Activated CD4-positive, alpha-beta T cell treated with anti-CD3 and anti-CD28 coated beads, Interleukin-2, amount 10 ng/mL, durations not matched to agents 7 days and 5 days (primary cell): ENCODE results near the gene CABP7. TPM values are rescaled to one million over a fixed set of nuclear protein-coding genes. Genes with fewer than 3 reads are reported as not detected.
"Not testable (repeated sequence)": the region's sequence is repeated elsewhere in the genome, so short reads cannot be mapped to it uniquely, and the experiment has no call there.

Experiments used
- CTCF ChIA-PET: fragments of 350-600 bp; sonication (Branson Sonifier 250); formaldehyde crosslinking; loops from one replicate; lab custom pipeline; 2021; ENCODE audit warnings: antibody characterized with exemption; lab: Charles Lee
- POLR2A ChIA-PET: fragments of 350-600 bp; sonication (Branson Sonifier 250); formaldehyde crosslinking; loops from one replicate; lab custom pipeline; 2021; ENCODE audit warnings: antibody characterized with exemption; lab: Charles Lee
- DNase-seq: peaks from one replicate; pipeline ENCODE4 v3.0.0-alpha.2; 2020
- H3K27ac Mint-ChIP-seq: one replicate; pipeline ENCODE4 v1.8.0; 2021; ENCODE audit warnings: mild to moderate bottlenecking, moderate library complexity, mixed read lengths
- H3K27me3 Mint-ChIP-seq: one replicate; pipeline ENCODE4 v1.8.0; 2021; ENCODE audit warnings: mixed read lengths
- H3K36me3 Mint-ChIP-seq: one replicate; pipeline ENCODE4 v1.8.0; 2021; ENCODE audit warnings: low read depth, mixed read lengths
- H3K4me1 Mint-ChIP-seq: one replicate; pipeline ENCODE4 v1.8.0; 2021; ENCODE audit warnings: mixed read lengths
- H3K4me3 Mint-ChIP-seq: one replicate; pipeline ENCODE4 v1.8.0; 2021; ENCODE audit warnings: mild to moderate bottlenecking, moderate library complexity, mixed read lengths
- H3K9me3 Mint-ChIP-seq: one replicate; pipeline ENCODE4 v1.8.0; 2021; ENCODE audit warnings: mixed read lengths
- total RNA-seq, 2 experiments: library from RNA; stranded (reverse); gene quantifications; one replicate each; pipeline ENCODE4 v1.2.3, GENCODE V29; 2021

Gene CABP7
- total RNA-seq, 2 experiments from 2014 or later, result 0.06 TPM; not detected in 1

DNA sequence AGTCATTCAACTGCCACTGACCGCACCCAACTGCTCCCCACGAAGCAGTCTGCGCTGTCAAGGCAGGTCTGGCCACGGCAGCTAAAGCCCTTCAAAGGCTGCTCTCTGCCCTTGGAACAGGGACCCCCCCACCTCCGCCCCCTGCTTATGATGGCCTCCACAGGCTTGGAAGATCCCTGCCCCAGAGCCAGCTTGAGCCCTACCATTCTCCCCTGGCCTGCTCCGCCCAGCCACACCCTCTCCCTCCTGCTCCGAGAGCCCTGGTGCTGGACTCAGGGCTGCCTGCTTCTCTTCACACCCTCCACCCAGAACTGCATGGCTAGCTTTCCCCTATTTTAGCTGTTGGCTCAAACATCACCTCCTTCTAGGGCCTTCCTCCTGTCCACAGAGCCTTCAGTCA is 28.0 kb downstream of the CABP7 start:
- H3K4me1 Mint-ChIP-seq, result peaks cover 21% of the 10 kb centered on the region
- POLR2A ChIA-PET, result no interaction called here
- CTCF ChIA-PET, result interaction anchor here (0.9 kb wide), 1 partner anchor 9 kb away, joined by 3 read pairs; no protein-coding TSS in a partner anchor
- no peaks in the 10 kb centered on the region for H3K27me3 Mint-ChIP-seq
- H3K36me3 Mint-ChIP-seq, result peaks cover 14% of the 10 kb centered on the region
- DNase-seq, result no peak
- H3K9me3 Mint-ChIP-seq, result no peaks in the 10 kb centered on the region
- no peak overlapping the region for H3K4me3 Mint-ChIP-seq
- no peak overlapping the region for H3K27ac Mint-ChIP-seq

DNA sequence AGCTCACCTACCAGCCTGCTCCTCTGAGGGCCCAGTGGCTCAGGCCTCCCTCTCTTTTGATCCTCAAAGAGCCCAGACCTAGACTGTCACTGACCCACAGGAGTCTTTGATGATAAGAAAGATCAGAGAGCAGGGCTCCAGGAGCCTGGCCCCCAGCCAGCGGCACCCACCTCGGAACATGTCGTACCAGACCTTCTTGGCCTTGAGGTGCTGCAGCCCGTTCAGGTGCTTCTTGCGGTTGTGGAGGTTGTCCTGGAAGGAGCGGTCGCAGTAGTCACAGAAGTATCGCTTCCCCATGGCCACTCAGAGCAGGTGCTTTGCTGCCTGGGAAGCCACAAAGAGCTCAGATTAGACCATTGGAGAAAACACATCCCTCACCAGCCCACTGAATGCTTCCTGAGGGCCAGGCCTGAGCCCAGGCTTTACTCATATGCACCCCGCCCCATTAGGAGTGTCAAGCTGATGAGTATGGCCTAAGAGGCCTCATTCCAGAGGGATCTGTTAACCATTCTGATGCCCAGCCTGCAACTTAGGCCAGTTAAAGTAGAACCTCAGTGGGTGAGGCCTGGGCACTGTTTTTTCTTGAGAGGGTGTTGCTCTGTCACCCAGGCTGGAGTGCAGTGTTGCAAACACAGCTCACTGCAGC is 28.6 kb downstream of the CABP7 start:
- no peaks in the 10 kb centered on the region for H3K27me3 Mint-ChIP-seq
- CTCF ChIA-PET, result interaction anchor here (0.9 kb wide), 1 partner anchor 9 kb away, joined by 3 read pairs; no protein-coding TSS in a partner anchor
- DNase-seq, result no peak

DNA sequence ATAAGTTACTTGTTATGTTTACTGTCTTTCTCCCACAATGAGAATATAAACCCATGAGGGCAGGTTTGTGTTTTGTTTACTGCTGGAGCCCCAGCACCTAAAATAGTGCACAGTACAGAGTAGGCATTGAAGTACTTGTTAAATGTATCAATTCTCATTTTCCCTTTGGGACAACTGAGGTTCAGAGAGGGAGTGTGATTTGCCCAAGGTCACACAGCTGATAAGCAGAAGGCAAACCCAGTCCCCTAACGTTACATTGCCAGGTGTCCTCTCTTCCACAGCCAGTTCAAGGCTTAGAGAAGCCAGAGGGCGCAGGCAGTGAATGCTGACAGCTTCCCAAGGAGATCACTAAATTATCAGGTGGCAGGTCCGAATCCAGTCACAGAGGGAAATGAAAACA is 30.2 kb downstream of the CABP7 start:
- H3K9me3 Mint-ChIP-seq, result no peaks in the 10 kb centered on the region
- no peak for DNase-seq
- no peak overlapping the region for H3K4me3 Mint-ChIP-seq
- H3K4me1 Mint-ChIP-seq, result peaks cover 21% of the 10 kb centered on the region
- no peaks in the 10 kb centered on the region for H3K27me3 Mint-ChIP-seq
- ChIA-PET POLR2A (no interaction called here), CTCF (interaction anchor here (1.5 kb wide), 1 partner anchor 44 kb away, joined by 3 read pairs; no protein-coding TSS in a partner anchor)
- H3K36me3 Mint-ChIP-seq, result peaks cover 14% of the 10 kb centered on the region
- H3K27ac Mint-ChIP-seq, result peak overlapping the region; percentile 83

More for the DNA sequence above, 28.6 kb downstream of the CABP7 start:
- POLR2A ChIA-PET, result no interaction called here
- Mint-ChIP-seq H3K9me3 (no peaks in the 10 kb centered on the region), H3K36me3 (peaks cover 14% of the 10 kb centered on the region), H3K4me1 (peaks cover 21% of the 10 kb centered on the region), H3K4me3 (no peak overlapping the region), H3K27ac (no peak overlapping the region)

DNA sequence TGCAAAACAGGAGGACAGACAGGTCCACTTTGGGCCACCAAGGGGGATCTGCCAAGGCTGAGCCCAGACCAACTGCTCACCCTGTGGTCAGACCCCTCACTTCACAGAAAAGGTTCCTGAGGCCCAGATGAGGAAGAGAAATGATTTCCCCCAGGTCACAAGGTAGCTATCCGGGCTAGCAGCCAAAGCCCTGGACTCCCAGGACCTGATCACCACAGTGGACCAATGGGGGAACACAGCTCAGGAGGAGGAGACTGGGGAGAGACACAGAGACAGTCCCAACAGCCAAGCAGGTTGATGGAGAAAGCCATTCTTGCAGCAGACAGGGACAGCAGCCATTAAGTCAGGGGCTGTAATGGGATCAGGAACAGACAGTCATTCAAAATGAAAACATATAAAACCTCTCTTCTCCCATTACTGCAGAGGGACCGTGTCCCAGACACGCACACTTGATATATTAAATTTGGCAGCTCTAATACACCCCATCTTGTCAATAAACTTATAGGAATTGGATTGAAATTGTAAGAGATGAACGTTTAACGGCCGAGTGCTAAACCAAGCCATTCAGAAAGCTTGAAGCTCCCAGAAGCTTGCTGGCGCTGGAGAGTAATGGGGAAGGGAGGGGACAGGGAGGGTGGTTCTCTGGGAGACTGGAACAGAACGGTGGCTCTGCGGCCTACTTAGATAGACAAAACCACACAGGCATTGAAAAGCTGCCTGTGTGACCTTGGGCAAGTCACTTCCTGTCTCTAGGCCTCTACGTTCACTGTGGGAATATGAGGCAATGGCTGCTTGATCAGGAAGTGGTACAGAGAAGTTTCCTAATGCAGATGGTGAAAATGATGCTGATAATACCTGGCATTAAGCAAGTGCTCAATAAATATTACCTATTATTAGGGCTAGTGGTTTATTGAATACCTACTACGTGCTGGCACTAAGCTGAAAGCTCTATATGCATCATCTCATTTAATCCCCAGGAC is 31.0 kb downstream of the CABP7 start:
- CTCF ChIA-PET, result interaction anchor here (1.3 to 1.5 kb wide), 2 partner anchors 31 to 44 kb away, joined by 3 to 4 read pairs; no protein-coding TSS in a partner anchor
- no peak overlapping the region for H3K4me3 Mint-ChIP-seq
- H3K27ac Mint-ChIP-seq, result peak overlapping the region; percentile 83
- POLR2A ChIA-PET, result no interaction called here
- H3K4me1 Mint-ChIP-seq, result peaks cover 21% of the 10 kb centered on the region
- H3K36me3 Mint-ChIP-seq, result peaks cover 11% of the 10 kb centered on the region
- H3K9me3 Mint-ChIP-seq, result no peaks in the 10 kb centered on the region
- DNase-seq, result peak; percentile 41
- H3K27me3 Mint-ChIP-seq, result no peaks in the 10 kb centered on the region

DNA sequence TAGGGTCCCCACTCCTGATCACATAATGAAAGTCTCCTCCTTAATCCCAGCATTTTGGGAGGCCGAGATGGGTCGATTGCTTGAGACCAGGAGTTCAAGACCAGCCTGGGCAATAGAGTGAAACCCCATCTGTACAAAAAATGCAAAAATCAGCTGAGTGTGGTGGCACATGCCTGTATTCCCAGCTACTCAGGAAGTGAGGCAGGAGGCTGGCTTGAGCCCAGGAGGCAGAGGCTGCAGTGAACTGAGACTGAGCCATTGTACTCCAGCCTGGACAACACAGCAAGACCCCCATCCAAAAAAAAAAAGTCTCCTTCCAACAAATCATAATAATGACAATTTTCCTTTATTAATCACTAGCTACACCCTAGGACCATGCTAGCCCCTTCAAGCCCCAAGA is 31.9 kb downstream of the CABP7 start:
- Mint-ChIP-seq H3K9me3 (no peaks in the 10 kb centered on the region), H3K27me3 (no peaks in the 10 kb centered on the region), H3K27ac (peak overlapping the region; percentile 83), H3K36me3 (peaks cover 11% of the 10 kb centered on the region), H3K4me1 (peaks cover 21% of the 10 kb centered on the region), H3K4me3 (no peak overlapping the region)
- ChIA-PET CTCF (interaction anchor here (1.3 kb wide), 1 partner anchor 30 kb away, joined by 4 read pairs; no protein-coding TSS in a partner anchor), POLR2A (no interaction called here)
- no peak for DNase-seq

DNA sequence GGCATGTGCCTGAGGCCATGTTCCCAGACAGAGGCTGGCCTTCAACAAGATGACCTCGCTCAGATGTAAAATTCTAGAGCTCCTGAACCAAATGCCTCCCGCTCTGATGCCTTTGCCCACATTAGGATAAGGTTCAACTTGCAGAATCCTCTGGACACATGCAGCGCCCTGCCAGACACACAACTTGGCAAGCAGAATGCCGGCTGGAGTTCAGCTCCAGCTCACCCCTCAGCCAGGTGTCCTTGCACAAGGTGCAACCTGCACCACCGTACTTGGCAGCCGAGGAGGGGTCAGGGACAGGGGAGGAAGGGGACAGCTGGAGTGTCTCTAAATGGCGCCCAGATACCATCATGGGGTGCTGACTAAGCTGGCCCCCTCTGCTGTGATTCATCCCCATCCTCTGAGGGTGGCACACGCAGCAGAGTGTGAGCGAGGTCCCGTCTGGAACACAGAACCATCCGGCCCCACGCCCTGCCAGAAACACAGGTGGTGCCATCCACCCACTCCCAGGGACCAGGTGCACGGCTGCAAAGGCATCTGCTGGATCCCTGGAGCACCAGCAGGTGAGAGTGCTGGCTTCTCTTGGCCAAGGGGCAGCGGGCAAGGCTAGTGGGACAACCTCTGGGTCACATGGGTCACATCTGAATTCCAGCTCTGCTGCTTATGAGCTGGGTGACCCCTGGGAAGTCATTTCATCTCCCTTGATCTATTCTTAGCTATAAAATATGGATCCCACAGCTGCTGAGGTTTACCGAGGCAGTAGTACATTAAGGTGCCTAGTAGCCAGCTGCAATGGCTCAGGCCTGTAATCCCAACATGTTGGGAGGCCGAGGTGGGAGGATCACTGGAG is 34.2 kb downstream of the CABP7 start:
- CTCF ChIA-PET, result interaction anchor here (0.8 to 1.2 kb wide), 5 partner anchors 10 to 36 kb away, joined by 3 to 4 read pairs (median 3); partner anchors contain the start of gene ZMAT5
- H3K27ac Mint-ChIP-seq, result no peak overlapping the region
- DNase-seq, result no peak
- H3K4me1 Mint-ChIP-seq, result peaks cover 21% of the 10 kb centered on the region
- H3K4me3 Mint-ChIP-seq, result no peak overlapping the region
- H3K9me3 Mint-ChIP-seq, result no peaks in the 10 kb centered on the region
- no peaks in the 10 kb centered on the region for H3K27me3 Mint-ChIP-seq
- peaks cover 9% of the 10 kb centered on the region for H3K36me3 Mint-ChIP-seq
- POLR2A ChIA-PET, result no interaction called here

DNA sequence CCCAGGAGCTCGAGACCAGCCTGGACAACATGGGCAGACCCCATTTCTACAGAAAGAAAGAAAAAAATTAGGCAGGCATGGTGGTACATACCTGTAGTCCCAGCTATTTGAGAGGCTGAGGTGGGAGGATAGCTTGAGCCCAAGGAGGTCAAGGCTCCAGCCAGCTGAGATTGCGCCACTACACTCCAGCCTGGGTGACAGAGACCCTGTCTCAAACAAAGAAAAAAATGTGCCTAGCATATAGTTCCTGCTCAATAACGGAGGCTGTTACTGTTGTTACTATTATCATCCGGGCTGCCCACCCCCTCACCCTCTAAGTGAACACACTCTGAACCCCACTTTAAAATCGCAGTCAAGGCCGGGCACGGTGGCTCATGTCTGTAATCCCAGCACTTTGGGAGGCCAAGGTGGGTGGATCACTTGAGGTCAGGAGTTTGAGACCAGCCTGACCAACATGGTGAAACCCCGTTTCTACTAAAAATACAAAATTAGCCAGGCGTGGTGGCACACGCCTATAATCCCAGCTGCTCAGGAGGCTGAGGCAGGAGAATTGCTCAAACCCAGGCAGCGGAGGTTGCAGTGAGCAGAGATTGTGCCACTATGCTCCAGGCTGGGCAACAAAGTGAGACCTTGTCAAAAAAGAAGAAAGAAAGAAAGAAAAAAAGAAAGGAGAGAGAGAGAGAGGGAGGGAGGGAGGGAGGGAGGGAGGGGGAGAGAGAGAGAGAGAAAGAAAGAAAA is 35.0 kb downstream of the CABP7 start:
- H3K4me3 Mint-ChIP-seq, DNase-seq: not testable (repeated sequence)

DNA sequence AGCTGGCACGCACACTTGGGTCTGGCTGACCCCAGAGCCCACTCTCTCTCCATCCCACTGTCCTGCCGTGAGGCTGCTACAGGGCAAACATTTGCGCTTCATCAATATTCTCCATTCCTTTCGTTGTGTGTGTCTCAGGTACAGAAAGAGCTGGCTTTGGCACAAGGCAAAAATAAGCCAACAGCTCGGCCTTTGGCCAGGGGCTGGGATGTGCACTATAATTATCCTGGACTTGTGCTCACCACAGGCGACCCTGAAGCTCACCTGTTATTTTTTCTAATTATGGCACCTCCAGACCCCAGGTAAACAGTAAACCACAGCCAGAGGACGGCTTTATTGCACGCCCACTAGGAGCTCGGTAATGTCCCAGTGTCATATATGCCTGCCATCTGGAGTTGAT is 36.1 kb downstream of the CABP7 start:
- no peak overlapping the region for H3K4me3 Mint-ChIP-seq
- ChIA-PET POLR2A (no interaction called here), CTCF (interaction anchor here (0.6 kb wide), 1 partner anchor 172 kb away, joined by 5 read pairs; no protein-coding TSS in a partner anchor)
- no peak overlapping the region for H3K27ac Mint-ChIP-seq
- H3K27me3 Mint-ChIP-seq, result no peaks in the 10 kb centered on the region
- no peak for DNase-seq
- peaks cover 12% of the 10 kb centered on the region for H3K4me1 Mint-ChIP-seq
- H3K9me3 Mint-ChIP-seq, result no peaks in the 10 kb centered on the region
- no peaks in the 10 kb centered on the region for H3K36me3 Mint-ChIP-seq

More for the DNA sequence above, 35.0 kb downstream of the CABP7 start:
- H3K27ac Mint-ChIP-seq, POLR2A ChIA-PET, H3K9me3 Mint-ChIP-seq, H3K27me3 Mint-ChIP-seq, H3K36me3 Mint-ChIP-seq: not testable (repeated sequence)
- CTCF ChIA-PET, result interaction anchor here (0.6 to 1.1 kb wide), 2 partner anchors 12 to 171 kb away, joined by 3 to 5 read pairs; partner anchors contain the start of gene ZMAT5
- peaks cover 21% of the 10 kb centered on the region for H3K4me1 Mint-ChIP-seq

DNA sequence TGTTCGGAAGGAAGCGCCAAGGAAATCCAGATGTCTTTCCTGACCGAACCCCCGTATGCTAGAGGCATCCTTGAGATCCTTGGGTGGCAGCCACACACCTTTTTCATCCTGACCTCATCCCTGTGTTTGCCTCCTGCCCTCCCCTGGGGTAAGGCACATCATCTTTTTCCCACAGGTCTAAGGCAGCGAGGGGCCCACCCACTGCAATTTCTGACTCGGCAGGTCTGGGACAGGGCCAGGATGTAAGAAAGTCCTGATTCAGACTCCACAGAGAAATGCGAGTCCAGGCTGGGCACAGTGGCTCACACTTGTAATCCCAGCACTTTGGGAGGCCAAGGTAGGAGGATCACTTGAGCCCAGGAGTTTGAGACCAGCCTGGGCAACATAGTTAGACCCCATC is 36.5 kb downstream of the CABP7 start:
- POLR2A ChIA-PET, result no interaction called here

DNA sequence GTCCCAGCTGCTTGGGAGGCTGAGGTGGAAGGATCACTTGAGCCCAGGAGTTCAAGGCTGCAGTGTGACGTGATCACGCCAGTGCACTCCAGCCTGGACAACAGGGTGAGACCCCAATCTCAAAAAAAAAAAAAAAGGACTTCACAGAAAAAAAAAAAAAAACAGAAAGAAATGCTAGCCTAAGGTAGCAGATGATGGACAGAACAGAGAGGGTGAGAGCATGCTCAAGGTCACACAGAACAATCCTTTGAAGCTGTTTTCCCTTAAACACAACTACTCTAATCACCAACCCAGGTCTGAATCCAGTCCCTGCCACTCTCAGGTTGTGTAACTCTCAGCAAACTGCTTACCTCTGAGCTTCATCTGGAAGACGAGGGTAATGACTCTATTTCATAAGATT is 37.3 kb downstream of the CABP7 start:
- ChIA-PET CTCF (interaction anchor here (0.6 kb wide), 1 partner anchor 123 kb away, joined by 3 read pairs; no protein-coding TSS in a partner anchor), POLR2A (no interaction called here)

More for the DNA sequence above, 36.5 kb downstream of the CABP7 start:
- Mint-ChIP-seq H3K4me3 (no peak overlapping the region), H3K27ac (no peak overlapping the region), H3K27me3 (no peaks in the 10 kb centered on the region), H3K4me1 (peaks cover 7% of the 10 kb centered on the region), H3K9me3 (no peaks in the 10 kb centered on the region), H3K36me3 (no peaks in the 10 kb centered on the region)
- no peak for DNase-seq
- CTCF ChIA-PET, result no interaction called here

DNA sequence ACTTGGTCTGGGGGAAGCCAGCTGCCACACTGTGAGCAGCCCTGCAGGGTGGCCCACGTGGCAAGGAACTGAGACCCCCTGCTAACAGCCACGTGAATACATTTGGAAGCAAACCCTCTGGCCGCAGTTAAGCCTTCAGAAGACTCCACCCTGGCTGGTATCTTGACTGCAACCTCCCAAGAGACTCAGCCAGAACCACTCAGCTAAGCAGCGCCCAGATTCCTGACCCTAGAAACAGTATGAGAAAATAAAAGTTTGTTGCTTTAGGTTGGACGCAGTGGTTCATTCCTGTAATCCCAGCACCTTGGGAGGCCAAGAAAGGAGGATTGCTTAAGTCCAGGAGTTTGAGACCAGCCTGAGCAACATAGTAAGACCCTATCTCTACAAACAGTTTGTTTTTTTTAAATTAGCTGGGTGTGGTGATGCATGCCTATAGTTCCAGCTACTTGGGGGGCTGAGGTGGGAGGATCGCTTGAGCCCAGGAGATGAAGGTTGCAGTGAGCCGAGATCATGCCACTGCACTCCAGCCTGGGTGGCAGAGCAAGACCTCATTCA is 38.3 kb downstream of the CABP7 start:
- Mint-ChIP-seq H3K4me1 (no peaks in the 10 kb centered on the region), H3K27ac (peak overlapping the region; percentile 25), H3K27me3 (no peaks in the 10 kb centered on the region), H3K36me3 (no peaks in the 10 kb centered on the region), H3K4me3 (no peak overlapping the region), H3K9me3 (no peaks in the 10 kb centered on the region)
- ChIA-PET POLR2A (interaction anchor here (0.6 kb wide), 1 partner anchor 193 kb away, joined by 3 read pairs; no protein-coding TSS in a partner anchor), CTCF (no interaction called here)
- no peak for DNase-seq

More for the DNA sequence above, 37.3 kb downstream of the CABP7 start:
- H3K27ac Mint-ChIP-seq, result no peak overlapping the region
- no peaks in the 10 kb centered on the region for H3K27me3 Mint-ChIP-seq
- no peak for DNase-seq
- H3K4me3 Mint-ChIP-seq, result no peak overlapping the region
- H3K9me3 Mint-ChIP-seq, result no peaks in the 10 kb centered on the region
- peaks cover under 1% of the 10 kb centered on the region for H3K4me1 Mint-ChIP-seq
- H3K36me3 Mint-ChIP-seq, result no peaks in the 10 kb centered on the region
